ENCODE results near the gene USP13.

USP13 gene

DNA sequence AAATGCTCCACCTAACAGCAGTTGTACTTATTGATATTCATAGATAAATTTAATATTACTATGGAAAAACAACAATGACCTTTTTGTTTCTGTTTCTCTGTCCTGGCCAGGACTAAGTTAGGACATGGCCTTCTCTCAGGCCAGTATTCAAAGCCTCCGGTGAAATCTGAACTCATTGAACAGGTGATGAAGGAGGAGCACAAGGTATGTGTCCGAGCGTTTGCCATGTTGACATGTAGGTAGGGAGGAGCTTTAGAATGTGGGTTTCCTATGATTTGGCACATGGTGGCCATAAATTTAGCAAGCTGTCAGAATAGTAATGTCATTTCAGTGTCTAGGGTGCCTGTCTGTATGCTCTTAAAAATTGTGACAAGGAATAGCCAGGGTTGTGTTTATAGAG is 77.7 kb downstream of the USP13 start:
- no peak for ATAC-seq (ENCODE audit: low read depth)
- no peak overlapping the region for H3K27ac ChIP-seq (ENCODE audit: poor library complexity, severe bottlenecking)
- peaks cover 7% of the 10 kb centered on the region for H3K4me1 ChIP-seq (ENCODE audit: insufficient read depth, poor library complexity, severe bottlenecking)
- no peak overlapping the region for H3K4me3 ChIP-seq (ENCODE audit: severe bottlenecking)
- H3K27me3 ChIP-seq (ENCODE audit: insufficient read depth, poor library complexity, severe bottlenecking), result no peaks in the 10 kb centered on the region
- TF ChIP-seq CTCF (IDR thresholded peaks at IDR 0.05; ENCODE audit: poor library complexity, severe bottlenecking), result no peak
- H3K36me3 ChIP-seq (ENCODE audit: low read depth), result 0 out of 2 replicates have a peak, but pooled peaks cover 6% of the 10 kb centered on the region
- H3K9me3 ChIP-seq (ENCODE audit: severe bottlenecking), result no peaks in the 10 kb centered on the region
- DNase-seq (ENCODE audit: low spot score), result no peak

GRCh38 chr3:179731544-179731943 is 78.7 kb downstream of the USP13 start:
- Histone ChIP-seq H3K36me3 (ENCODE audit: low read depth) (0 out of 2 replicates have a peak, but pooled peaks cover 6% of the 10 kb centered on the region), H3K27ac (ENCODE audit: poor library complexity, severe bottlenecking) (no peak overlapping the region), H3K27me3 (ENCODE audit: insufficient read depth, poor library complexity, severe bottlenecking) (no peaks in the 10 kb centered on the region), H3K4me1 (ENCODE audit: insufficient read depth, poor library complexity, severe bottlenecking) (peaks cover 7% of the 10 kb centered on the region), H3K9me3 (ENCODE audit: severe bottlenecking) (no peaks in the 10 kb centered on the region), H3K4me3 (ENCODE audit: severe bottlenecking) (no peak overlapping the region)
- no peak for DNase-seq (ENCODE audit: low spot score)
- no peak for ATAC-seq (ENCODE audit: low read depth)
- TF ChIP-seq CTCF (IDR thresholded peaks at IDR 0.05; ENCODE audit: poor library complexity, severe bottlenecking), result no peak

DNA sequence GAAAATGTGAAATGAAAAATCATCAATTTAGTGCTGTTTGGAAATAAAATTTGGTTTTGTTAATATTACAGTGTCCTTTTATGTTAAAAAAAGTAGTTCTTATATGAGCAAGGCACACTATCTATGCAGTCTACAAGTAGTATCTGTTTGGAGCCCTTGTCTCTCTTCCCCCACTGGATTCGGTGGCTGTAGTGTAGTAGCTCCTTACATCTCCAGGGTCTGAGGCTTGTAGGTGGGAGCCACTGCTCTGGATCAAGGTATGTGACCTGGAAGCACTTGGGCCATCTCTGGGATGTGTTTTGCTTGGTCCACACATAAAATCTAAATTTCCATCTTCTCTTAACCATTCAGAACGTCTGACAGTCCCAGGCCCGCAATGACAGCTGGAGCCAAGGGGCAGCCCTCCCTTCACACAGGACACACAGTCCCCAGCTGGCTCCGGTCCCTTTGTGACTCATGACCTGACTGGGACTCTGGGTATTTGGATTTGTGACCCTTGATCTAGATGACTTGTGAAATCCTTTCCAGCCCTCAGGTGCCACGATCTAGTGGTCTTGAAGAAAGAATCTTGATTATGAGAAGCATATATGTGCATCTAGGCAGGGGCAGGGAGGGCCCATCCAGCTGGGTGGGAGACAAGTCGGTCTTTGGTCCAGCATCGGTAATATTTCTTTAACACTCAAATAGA is 80.0 kb downstream of the USP13 start:
- peaks cover 7% of the 10 kb centered on the region for H3K4me1 ChIP-seq (ENCODE audit: insufficient read depth, poor library complexity, severe bottlenecking)
- ATAC-seq (ENCODE audit: low read depth) (no peak), DNase-seq (ENCODE audit: low spot score) (no peak)
- H3K27ac ChIP-seq (ENCODE audit: poor library complexity, severe bottlenecking), result no peak overlapping the region
- H3K9me3 ChIP-seq (ENCODE audit: severe bottlenecking), result no peaks in the 10 kb centered on the region
- TF ChIP-seq CTCF (IDR thresholded peaks at IDR 0.05; ENCODE audit: poor library complexity, severe bottlenecking), result no peak
- peaks cover 6% of the 10 kb centered on the region; the same call in 1 of the 2 replicates for H3K36me3 ChIP-seq (ENCODE audit: low read depth)
- H3K27me3 ChIP-seq (ENCODE audit: insufficient read depth, poor library complexity, severe bottlenecking), result no peaks in the 10 kb centered on the region
- H3K4me3 ChIP-seq (ENCODE audit: severe bottlenecking), result no peak overlapping the region

DNA sequence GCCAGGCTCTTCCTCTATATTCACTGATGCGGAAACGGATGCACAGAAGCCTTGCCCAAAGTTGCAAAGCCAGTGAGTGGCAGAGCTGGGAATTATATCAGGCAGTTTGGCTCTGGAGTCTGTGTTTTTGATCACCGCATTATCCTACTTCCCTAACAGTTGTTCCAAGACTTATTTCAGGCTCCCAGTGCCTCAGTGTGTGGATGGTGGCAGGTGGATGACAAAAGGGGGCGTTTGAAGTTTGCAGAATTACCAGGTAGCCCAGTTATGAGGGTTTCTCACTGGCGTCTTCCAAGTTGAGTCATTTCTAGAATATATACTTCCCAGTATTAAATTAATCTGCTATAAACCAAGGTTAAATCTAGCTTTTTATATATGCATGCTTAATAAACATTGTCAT is 81.0 kb downstream of the USP13 start:
- Histone ChIP-seq H3K27ac (ENCODE audit: poor library complexity, severe bottlenecking) (no peak overlapping the region), H3K27me3 (ENCODE audit: insufficient read depth, poor library complexity, severe bottlenecking) (no peaks in the 10 kb centered on the region), H3K4me3 (ENCODE audit: severe bottlenecking) (no peak overlapping the region), H3K9me3 (ENCODE audit: severe bottlenecking) (no peaks in the 10 kb centered on the region), H3K4me1 (ENCODE audit: insufficient read depth, poor library complexity, severe bottlenecking) (peaks cover 7% of the 10 kb centered on the region), H3K36me3 (ENCODE audit: low read depth) (peaks cover 6% of the 10 kb centered on the region; the same call in 1 of the 2 replicates)
- TF ChIP-seq CTCF (IDR thresholded peaks at IDR 0.05; ENCODE audit: poor library complexity, severe bottlenecking), result no peak
- no peak for DNase-seq (ENCODE audit: low spot score)
- no peak for ATAC-seq (ENCODE audit: low read depth)
